Activated T-helper 2 cell treated with anti-CD3 and anti-CD28 coated beads, Interferon-gamma antibody, Interleukin-2, Interleukin-4, amounts not matched to agents 10 μg/mL and 5 μg/mL and 100 μg/mL, durations not matched to agents 14 hours and 24 hours and 36 hours (primary cell): ENCODE measurements around the gene PRKD1. TPM values are rescaled to one million over a fixed set of nuclear protein-coding genes. Genes with fewer than 3 reads are reported as not detected.
"Not testable (repeated sequence)": the region's sequence is repeated elsewhere in the genome, so short reads cannot be mapped to it uniquely, and the experiment has no call there.

Experiments
- DNase-seq: peaks from one replicate; pipeline ENCODE4 v3.0.0; 2021; ENCODE audit warnings: low spot score
- H3K27ac Mint-ChIP-seq: one replicate; pipeline ENCODE4 v1.8.0; 2021; ENCODE audit warnings: mixed read lengths
- H3K27me3 Mint-ChIP-seq: one replicate; pipeline ENCODE4 v1.8.0; 2021; ENCODE audit warnings: low read depth, mixed read lengths
- H3K36me3 Mint-ChIP-seq: one replicate; pipeline ENCODE4 v1.8.0; 2021; ENCODE audit warnings: low read depth, mixed read lengths
- H3K4me1 Mint-ChIP-seq: one replicate; pipeline ENCODE4 v1.8.0; 2021; ENCODE audit warnings: low read depth, mixed read lengths
- H3K4me3 Mint-ChIP-seq: one replicate; pipeline ENCODE4 v1.8.0; 2021; ENCODE audit warnings: low read depth, mild to moderate bottlenecking, moderate library complexity, mixed read lengths
- H3K9me3 Mint-ChIP-seq: one replicate; pipeline ENCODE4 v1.8.0; 2021; ENCODE audit warnings: mixed read lengths
- intact Hi-C: fragments of 100-400 bp; cut with micrococcal nuclease; formaldehyde crosslinking; loops from one replicate; pipeline ENCODE4 v1.15.1; 2023
- total RNA-seq: library from RNA; stranded (reverse); gene quantifications from 2 replicates; pipeline ENCODE4 v1.2.3, GENCODE V29; 2022

Gene PRKD1
- total RNA-seq, 1 donor from 2014 or later, result not detected

GRCh38 chr14:29846339-29847055 is 81.2 kb downstream of the PRKD1 start:
- no peaks in the 10 kb centered on the region for H3K27me3 Mint-ChIP-seq
- H3K9me3 Mint-ChIP-seq, result peaks cover 63% of the 10 kb centered on the region
- DNase-seq, result no peak
- intact Hi-C loops, result no loop called here
- H3K4me3 Mint-ChIP-seq, result no peak overlapping the region
- no peaks in the 10 kb centered on the region for H3K36me3 Mint-ChIP-seq
- H3K27ac Mint-ChIP-seq, result no peak overlapping the region
- H3K4me1 Mint-ChIP-seq, result no peaks in the 10 kb centered on the region

GRCh38 chr14:29843981-29844380 is 83.7 kb downstream of the PRKD1 start:
- no peak overlapping the region for H3K4me3 Mint-ChIP-seq
- H3K27ac Mint-ChIP-seq, result no peak overlapping the region
- H3K4me1 Mint-ChIP-seq, result no peaks in the 10 kb centered on the region
- intact Hi-C loops, result no loop called here
- DNase-seq, result no peak
- peaks cover 57% of the 10 kb centered on the region for H3K9me3 Mint-ChIP-seq
- no peaks in the 10 kb centered on the region for H3K27me3 Mint-ChIP-seq
- no peaks in the 10 kb centered on the region for H3K36me3 Mint-ChIP-seq

- H3K36me3 Mint-ChIP-seq, result no peaks in the 10 kb centered on the region
- intact Hi-C loops, result no loop called here
- H3K4me3 Mint-ChIP-seq, result no peak overlapping the region
- H3K27me3 Mint-ChIP-seq, result no peaks in the 10 kb centered on the region
- H3K27ac Mint-ChIP-seq, result no peak overlapping the region
- peaks cover 50% of the 10 kb centered on the region for H3K9me3 Mint-ChIP-seq
- no peaks in the 10 kb centered on the region for H3K4me1 Mint-ChIP-seq
- DNase-seq, result no peak
Measured at GRCh38 chr14:29842228-29842627, 85.4 kb downstream of the PRKD1 start.

- DNase-seq, H3K36me3 Mint-ChIP-seq, H3K27ac Mint-ChIP-seq, H3K4me3 Mint-ChIP-seq, intact Hi-C loops, H3K27me3 Mint-ChIP-seq, H3K4me1 Mint-ChIP-seq: not testable (repeated sequence)
- peaks cover 53% of the 10 kb centered on the region for H3K9me3 Mint-ChIP-seq
Measured at GRCh38 chr14:29840369-29840892, 87.2 kb downstream of the PRKD1 start.

GRCh38 chr14:29839691-29840090 is 88.0 kb downstream of the PRKD1 start:
- H3K4me3 Mint-ChIP-seq, H3K36me3 Mint-ChIP-seq, H3K27ac Mint-ChIP-seq, H3K4me1 Mint-ChIP-seq, intact Hi-C loops, H3K27me3 Mint-ChIP-seq, DNase-seq: not testable (repeated sequence)
- peaks cover 59% of the 10 kb centered on the region for H3K9me3 Mint-ChIP-seq

- Mint-ChIP-seq H3K36me3 (no peaks in the 10 kb centered on the region), H3K4me1 (no peaks in the 10 kb centered on the region), H3K27me3 (no peaks in the 10 kb centered on the region), H3K4me3 (no peak overlapping the region), H3K9me3 (peaks cover 62% of the 10 kb centered on the region), H3K27ac (no peak overlapping the region)
- intact Hi-C loops, result no loop called here
- DNase-seq, result no peak
Measured at GRCh38 chr14:29838752-29839151, 88.9 kb downstream of the PRKD1 start.

GRCh38 chr14:29836395-29836794 is 91.3 kb downstream of the PRKD1 start:
- no peaks in the 10 kb centered on the region for H3K4me1 Mint-ChIP-seq
- H3K9me3 Mint-ChIP-seq, result peaks cover 52% of the 10 kb centered on the region
- no peaks in the 10 kb centered on the region for H3K36me3 Mint-ChIP-seq
- H3K27me3 Mint-ChIP-seq, result no peaks in the 10 kb centered on the region
- intact Hi-C loops, result no loop called here
- H3K27ac Mint-ChIP-seq, result no peak overlapping the region
- no peak overlapping the region for H3K4me3 Mint-ChIP-seq
- no peak for DNase-seq

- no peak for DNase-seq
- Mint-ChIP-seq H3K36me3 (no peaks in the 10 kb centered on the region), H3K27ac (no peak overlapping the region), H3K9me3 (peaks cover 31% of the 10 kb centered on the region), H3K27me3 (no peaks in the 10 kb centered on the region), H3K4me1 (no peaks in the 10 kb centered on the region), H3K4me3 (no peak overlapping the region)
- intact Hi-C loops, result no loop called here
Measured at GRCh38 chr14:29832042-29832441, 95.6 kb downstream of the PRKD1 start.

- Mint-ChIP-seq H3K9me3 (peaks cover 22% of the 10 kb centered on the region), H3K4me3 (no peak overlapping the region), H3K27me3 (no peaks in the 10 kb centered on the region), H3K27ac (no peak overlapping the region), H3K4me1 (no peaks in the 10 kb centered on the region), H3K36me3 (no peaks in the 10 kb centered on the region)
- intact Hi-C loops, result no loop called here
- no peak for DNase-seq
Measured at GRCh38 chr14:29829851-29830250, 97.8 kb downstream of the PRKD1 start.

GRCh38 chr14:29823816-29824215 is 103.8 kb downstream of the PRKD1 start:
- Mint-ChIP-seq H3K4me3 (no peak overlapping the region), H3K27me3 (no peaks in the 10 kb centered on the region), H3K4me1 (no peaks in the 10 kb centered on the region), H3K36me3 (no peaks in the 10 kb centered on the region), H3K9me3 (peaks cover 11% of the 10 kb centered on the region), H3K27ac (no peak overlapping the region)
- intact Hi-C loops, result no loop called here
- no peak for DNase-seq

GRCh38 chr14:29822430-29822709 is 105.3 kb downstream of the PRKD1 start:
- Mint-ChIP-seq H3K9me3 (peaks cover 11% of the 10 kb centered on the region), H3K27ac (no peak overlapping the region), H3K4me1 (no peaks in the 10 kb centered on the region), H3K27me3 (no peaks in the 10 kb centered on the region), H3K4me3 (no peak overlapping the region), H3K36me3 (no peaks in the 10 kb centered on the region)
- intact Hi-C loops, result no loop called here
- DNase-seq, result no peak

- intact Hi-C loops, result no loop called here
- no peak overlapping the region for H3K4me3 Mint-ChIP-seq
- DNase-seq, result no peak
- no peaks in the 10 kb centered on the region for H3K36me3 Mint-ChIP-seq
- H3K27me3 Mint-ChIP-seq, result no peaks in the 10 kb centered on the region
- H3K9me3 Mint-ChIP-seq, result peaks cover 11% of the 10 kb centered on the region
- H3K4me1 Mint-ChIP-seq, result no peaks in the 10 kb centered on the region
- H3K27ac Mint-ChIP-seq, result no peak overlapping the region
Measured at GRCh38 chr14:29821661-29822429, 105.8 kb downstream of the PRKD1 start.

GRCh38 chr14:29821242-29821641 is 106.4 kb downstream of the PRKD1 start:
- H3K4me3 Mint-ChIP-seq, result no peak overlapping the region
- intact Hi-C loops, result no loop called here
- H3K27ac Mint-ChIP-seq, result no peak overlapping the region
- H3K36me3 Mint-ChIP-seq, result no peaks in the 10 kb centered on the region
- no peaks in the 10 kb centered on the region for H3K27me3 Mint-ChIP-seq
- H3K9me3 Mint-ChIP-seq, result peaks cover 11% of the 10 kb centered on the region
- DNase-seq, result no peak
- no peaks in the 10 kb centered on the region for H3K4me1 Mint-ChIP-seq
